HG03196 (cell line): ENCODE measurements around the gene SPTBN4.
A peak's percentile ranks its signal among the peaks of the same experiment; 100 is the strongest.
"Not testable (repeated sequence)": the region's sequence is repeated elsewhere in the genome, so short reads cannot be mapped to it uniquely, and the experiment has no call there.

Experiments
- ATAC-seq: cut with Tn5 transposase; IDR thresholded peaks from one replicate; pipeline ENCODE4 v1.9.1; 2021; ENCODE audit not compliant: unreplicated experiment

SPTBN4 gene

DNA sequence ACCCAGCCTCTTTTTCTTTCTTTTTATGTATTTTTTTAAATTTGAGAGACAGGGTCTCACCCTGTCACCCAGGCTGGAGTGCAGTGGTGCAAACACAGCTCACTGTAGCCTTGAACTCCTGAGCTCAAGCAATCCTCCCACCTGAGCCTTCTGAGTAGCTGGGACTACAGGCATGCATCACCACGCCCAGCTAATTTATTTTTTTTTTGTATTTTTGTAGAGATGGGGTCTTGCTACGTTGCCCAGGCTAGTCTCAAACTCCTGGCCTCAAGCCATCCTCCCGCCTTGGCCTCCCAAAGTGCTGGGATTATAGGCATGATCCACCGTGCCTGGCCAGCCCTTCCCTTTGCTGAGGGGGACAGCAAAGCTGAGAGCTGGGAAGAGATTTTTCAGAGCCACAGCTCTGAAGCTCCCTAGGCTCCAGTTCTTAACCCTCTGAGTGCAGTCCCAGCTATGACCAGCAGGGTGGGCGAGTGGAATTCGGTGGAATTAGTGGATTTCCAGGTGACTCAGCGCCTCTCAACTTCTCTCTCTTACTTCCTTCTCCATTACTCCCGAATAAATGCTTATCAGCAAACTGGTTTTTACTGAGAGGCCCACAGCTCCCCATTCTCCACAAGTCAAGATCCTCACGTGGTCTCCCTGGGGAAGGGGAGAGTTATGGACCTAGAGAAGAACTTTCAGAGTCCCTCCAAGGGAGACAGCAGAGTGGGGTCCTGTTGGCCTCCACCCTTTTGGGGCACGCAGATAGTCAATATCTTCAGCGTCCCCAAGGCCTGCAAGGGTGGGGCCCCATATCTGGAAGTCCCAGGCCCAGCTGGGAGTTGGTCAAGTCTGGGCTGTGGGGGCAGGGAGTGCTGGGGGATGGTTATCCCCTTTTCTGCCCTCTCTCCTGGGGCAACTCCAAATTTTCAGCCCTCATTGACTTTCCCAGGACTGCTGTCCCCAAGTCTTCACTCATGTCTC, 2.5 kb upstream of the SPTBN4 start:
- no peak for ATAC-seq

DNA sequence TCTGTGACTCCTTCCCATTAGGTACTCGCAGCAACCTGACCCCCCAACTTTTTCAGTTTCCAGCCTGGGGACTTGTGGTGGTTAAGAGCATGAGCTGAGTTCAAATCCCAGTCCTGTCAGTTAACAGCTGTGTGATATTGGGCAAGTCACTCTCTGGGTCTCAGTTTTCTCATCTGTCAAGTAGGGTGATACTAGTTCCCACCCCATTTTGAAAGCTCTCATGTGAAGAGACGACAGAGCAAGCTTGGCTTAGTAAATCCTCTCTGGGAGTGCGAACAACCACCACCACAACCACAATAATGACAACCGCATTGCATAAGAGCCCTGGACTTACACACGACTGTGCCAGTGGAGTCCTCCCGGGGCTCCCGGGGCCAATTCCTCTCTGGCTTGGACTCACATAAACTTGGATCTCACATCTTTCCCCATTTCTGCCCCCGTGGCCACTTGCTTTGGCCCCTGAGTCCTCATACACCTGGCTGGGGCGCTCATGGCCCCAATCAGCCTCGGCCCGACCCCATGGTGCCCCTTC, 1.7 kb upstream of the SPTBN4 start:
- ATAC-seq = no peak

GRCh38 chr19:40465557-40466218, 1.1 kb upstream of the SPTBN4 start, which contains the start of gene BLVRB:
Gene BLVRB, minus strand, starts transcription at chr19:40465745. Its CDS starts 57 bp downstream, at chr19:40465688.
- peak; percentile 80 for ATAC-seq

- peak; percentile 25 for ATAC-seq
Observed at GRCh38 chr19:40466219-40466984, 399 bp upstream of the SPTBN4 start.

GRCh38 chr19:40469011-40469410, 2.2 kb downstream of the SPTBN4 start:
- ATAC-seq = no peak

DNA sequence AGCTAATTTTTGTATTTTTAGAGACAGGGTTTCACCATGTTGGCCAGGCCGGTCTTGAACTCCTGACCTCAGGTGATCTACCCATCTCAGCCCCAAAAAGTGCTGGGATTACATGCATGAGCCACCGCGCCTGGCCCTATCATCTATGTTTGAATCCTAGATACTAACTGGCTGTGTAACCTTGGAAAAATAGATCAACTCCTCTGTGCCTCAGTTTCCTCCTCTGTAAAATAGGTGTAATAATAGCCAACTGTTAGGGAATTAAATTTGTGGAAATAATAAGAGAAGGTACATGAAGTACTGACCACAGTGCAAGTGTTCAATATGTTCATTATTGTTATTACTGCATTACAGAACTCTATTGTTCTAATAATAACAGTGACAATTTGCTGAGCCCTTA, 4.3 kb downstream of the SPTBN4 start:
- no peak for ATAC-seq

- no peak for ATAC-seq
Observed at GRCh38 chr19:40472516-40472915, 5.7 kb downstream of the SPTBN4 start.

GRCh38 chr19:40474737-40475136, 7.9 kb downstream of the SPTBN4 start:
- no peak for ATAC-seq

GRCh38 chr19:40475878-40476644, 9.3 kb downstream of the SPTBN4 start:
- ATAC-seq = not testable (repeated sequence)

GRCh38 chr19:40486017-40486416, 19.2 kb downstream of the SPTBN4 start:
- ATAC-seq = no peak

- no peak for ATAC-seq
Observed at GRCh38 chr19:40489882-40490230, 23.1 kb downstream of the SPTBN4 start.

GRCh38 chr19:40492274-40492673, 25.5 kb downstream of the SPTBN4 start:
- no peak for ATAC-seq

DNA sequence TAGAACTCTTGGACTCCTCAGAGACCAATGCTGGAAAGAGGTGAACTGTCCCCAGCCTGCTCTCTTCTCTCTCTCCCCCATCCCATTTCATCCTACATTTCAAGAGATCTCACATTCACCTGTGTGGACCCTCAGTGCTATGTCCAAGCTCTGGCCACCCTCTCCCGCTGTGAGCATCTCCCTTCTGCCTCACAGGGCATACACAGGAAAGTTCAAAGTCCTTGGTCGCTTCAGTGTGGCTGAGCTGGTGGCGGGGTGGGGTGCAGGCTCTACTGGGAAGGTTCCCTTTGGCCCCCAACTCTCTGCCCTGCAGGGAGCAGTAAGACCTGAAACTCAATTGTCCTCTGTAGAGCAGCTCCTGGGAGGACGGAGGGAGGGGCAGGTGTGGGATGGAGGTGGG, 27.0 kb downstream of the SPTBN4 start:
- ATAC-seq = no peak

DNA sequence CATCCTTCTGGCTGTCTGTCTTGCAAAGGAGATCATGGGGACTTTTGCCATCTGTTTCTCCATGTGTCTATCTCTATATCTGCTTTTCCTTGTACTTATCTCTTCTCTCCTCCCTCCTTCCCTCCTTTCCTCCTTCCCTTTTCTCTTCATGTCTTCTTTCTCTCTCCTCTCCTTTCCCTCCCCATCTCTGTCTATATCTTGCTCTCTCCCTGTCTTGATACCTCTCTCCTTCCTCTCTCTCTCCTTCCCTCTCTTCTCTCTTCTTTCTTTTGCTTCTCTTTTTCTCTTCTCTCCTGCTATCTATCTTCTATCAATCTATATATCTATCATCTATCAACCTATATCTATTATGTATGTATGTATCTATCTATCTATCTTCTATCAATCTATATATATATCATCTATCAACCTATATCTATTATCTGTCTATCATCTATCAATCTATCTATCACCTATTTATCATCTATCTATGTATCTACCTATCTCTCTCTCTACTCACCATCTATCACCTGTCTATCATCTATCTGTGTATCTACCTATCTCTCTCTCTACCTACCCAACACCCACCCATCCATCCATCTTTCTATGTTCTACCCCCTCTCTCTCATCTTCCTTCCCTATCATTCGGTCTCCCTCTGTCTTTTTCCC, 27.5 kb downstream of the SPTBN4 start:
- no peak for ATAC-seq

- no peak for ATAC-seq
Observed at GRCh38 chr19:40497214-40497613, 30.4 kb downstream of the SPTBN4 start.

DNA sequence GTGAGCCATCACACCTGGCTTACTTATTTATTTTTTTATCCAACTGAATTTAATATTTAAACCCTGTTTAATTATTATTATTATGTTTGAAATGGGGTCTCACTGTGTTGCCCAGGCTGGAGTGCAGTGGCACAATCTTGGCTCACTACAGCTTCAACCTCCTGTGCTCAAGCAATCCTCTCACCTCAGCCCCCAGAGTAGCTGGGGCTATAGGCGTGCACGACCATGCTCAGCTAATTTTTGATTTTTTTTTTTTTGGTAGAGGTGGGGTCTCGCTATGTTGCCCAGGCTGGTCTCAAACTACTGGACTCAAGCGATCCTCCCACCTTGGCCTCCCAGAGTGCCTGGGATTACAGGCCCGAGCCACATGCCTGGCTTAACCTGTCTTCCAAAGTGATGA, 32.5 kb downstream of the SPTBN4 start:
- no peak for ATAC-seq

DNA sequence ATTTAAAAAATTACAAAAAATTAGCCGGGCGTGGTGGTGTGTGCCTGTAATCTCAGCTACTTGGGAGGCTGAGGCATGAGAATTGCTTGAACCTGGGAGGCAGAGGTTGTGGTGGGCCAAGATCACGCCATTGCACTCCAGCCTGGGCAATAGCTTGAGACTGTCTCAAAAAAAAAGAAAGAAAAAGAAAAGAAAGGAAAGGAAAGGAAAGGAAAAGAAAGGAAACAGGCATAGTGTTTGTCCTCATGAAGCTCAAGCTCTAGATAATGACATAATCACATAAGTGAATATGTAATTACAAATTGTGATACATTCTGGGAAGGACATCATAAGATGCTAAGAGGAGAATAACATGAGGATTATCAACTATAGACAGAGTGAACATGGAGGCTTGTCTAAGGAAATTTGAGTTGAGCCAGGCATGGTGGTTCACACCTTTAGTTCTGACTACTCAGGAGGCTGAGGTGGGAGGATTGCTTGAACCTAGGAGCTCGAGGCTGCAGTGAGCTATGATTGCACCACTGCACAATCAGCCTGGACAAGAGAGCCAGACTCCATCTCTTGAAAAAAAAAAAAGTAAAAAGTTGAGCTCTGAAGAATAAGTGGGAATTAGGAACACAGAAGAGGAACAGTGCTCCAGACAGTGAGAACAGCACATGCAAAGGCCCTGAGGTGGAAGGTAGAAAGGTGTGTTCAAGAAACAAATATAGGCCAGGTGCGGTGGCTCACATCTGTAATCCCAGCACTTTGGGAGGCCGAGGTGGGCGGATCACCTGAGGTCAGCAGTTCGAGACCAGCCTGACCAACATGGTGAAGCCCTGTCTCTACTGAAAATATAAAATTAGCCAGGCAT, 34.1 kb downstream of the SPTBN4 start:
- ATAC-seq = not testable (repeated sequence)

GRCh38 chr19:40501599-40501998, 34.8 kb downstream of the SPTBN4 start:
- ATAC-seq = no peak

- no peak for ATAC-seq
Observed at GRCh38 chr19:40502081-40502480, 35.3 kb downstream of the SPTBN4 start.
